GM10266 (cell line): ENCODE results near the gene SMARCA2.

Experiments used
- DNase-seq: peaks from one replicate; pipeline ENCODE4 v3.0.0; 2012; ENCODE audit errors: extremely low spot score
- TF ChIP-seq, protein P1 (sequence below): IDR thresholded peaks from 2 replicates; pipeline ENCODE4 v1.5.1; 2012; ENCODE audit warnings: mild to moderate bottlenecking, low read depth; ENCODE audit not compliant: control insufficient read depth, insufficient read depth; ENCODE audit errors: missing control alignments

The SMARCA2 gene

DNA sequence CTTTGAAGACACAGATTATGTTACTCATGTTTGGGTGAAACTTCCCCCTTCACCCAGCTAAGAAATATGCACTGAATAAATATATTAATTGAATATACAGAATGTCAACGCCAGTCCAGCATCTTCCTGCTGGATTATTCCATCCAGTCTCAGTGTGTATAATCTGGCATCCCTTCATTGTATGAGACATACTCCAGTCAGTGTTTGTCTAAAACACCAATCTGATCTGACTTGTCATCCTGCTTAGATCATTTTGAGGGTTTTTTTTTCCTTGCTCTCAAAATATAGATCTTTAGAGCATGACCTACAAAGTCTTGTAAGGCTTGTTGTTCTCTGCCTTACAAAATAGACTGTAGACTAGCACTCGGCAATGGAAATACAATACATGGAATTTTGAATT, 195.1 kb downstream of the SMARCA2 start:
- DNase-seq = no peak

DNA sequence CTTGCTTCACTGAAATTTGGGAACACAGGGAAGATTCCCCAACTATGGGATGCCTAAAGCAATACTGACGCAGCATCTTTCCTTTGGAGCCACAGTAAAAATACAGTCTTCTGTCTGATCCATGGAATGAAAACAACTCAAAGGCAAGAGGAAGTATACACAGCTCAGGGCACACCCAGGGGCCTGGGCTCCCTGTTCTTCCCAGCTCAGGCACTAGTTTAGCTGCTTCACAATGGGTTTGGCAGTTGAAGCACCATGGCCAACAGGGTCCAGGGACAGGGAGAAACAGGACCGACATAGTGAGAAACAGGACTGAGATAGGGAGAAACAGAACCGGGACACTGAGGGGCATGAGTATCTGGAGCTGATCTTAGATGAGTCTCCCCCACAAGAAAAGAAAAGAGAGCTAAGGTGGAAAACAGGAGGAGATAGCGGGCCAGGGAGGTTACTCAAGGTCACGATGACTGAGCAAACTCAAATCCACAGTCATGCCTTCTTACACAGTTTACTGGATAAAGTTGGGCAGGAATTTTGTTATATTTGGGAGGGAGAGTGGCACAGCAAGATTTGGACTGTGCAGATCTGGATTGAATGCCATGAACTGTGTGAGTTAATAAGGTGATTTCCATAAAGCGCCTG, 198.8 kb downstream of the SMARCA2 start:
- no peak for DNase-seq
- TF ChIP-seq, protein P1, sequence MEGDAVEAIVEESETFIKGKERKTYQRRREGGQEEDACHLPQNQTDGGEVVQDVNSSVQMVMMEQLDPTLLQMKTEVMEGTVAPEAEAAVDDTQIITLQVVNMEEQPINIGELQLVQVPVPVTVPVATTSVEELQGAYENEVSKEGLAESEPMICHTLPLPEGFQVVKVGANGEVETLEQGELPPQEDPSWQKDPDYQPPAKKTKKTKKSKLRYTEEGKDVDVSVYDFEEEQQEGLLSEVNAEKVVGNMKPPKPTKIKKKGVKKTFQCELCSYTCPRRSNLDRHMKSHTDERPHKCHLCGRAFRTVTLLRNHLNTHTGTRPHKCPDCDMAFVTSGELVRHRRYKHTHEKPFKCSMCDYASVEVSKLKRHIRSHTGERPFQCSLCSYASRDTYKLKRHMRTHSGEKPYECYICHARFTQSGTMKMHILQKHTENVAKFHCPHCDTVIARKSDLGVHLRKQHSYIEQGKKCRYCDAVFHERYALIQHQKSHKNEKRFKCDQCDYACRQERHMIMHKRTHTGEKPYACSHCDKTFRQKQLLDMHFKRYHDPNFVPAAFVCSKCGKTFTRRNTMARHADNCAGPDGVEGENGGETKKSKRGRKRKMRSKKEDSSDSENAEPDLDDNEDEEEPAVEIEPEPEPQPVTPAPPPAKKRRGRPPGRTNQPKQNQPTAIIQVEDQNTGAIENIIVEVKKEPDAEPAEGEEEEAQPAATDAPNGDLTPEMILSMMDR = no peak

More for the DNA sequence above, 195.1 kb downstream of the SMARCA2 start:
- TF ChIP-seq, protein P1 = no peak

DNA sequence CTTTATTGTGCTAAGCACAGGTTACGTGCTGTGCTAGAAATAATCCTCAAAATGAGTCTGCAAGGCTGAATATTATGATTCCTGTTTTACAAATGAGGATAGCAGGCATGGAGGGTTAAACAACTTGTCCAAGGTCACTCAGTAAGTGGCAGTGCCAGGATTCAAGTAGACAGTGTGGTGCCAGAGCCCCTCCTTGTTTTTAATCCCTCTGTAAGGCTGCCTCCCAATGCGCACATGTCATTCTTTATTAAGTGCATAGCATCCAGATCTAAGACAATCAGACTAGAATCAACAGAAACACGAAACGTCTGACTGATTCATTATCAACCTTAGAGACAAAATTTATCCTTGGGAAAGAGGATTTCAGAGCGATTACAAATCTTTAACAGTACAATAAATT, 199.6 kb downstream of the SMARCA2 start:
- TF ChIP-seq, protein P1 = no peak
- no peak for DNase-seq

DNA sequence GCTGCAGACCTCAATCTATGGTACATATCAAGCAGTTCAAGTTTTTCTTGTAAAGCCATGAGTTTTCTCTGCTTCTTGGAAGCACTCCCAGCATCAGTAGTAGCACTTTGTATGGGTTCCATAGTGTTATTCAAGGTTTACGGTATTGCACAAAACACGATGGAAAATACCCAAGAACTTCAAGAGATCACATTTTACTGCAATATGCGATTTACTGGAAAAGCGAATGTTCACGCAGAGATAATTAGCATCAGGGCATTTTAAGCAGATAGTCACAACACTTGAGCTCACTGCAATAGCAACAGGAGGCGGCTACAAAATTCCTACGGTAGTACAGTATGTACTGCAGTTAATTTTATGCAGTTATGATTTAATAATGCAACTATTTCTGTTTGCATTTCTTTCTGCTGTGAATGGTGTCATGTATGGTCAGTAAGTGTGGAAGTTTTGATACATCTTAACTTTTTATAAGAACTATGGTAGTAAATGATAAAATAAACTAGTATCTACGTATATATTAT, 200.8 kb downstream of the SMARCA2 start:
- DNase-seq = no peak
- TF ChIP-seq, protein P1 = no peak

DNA sequence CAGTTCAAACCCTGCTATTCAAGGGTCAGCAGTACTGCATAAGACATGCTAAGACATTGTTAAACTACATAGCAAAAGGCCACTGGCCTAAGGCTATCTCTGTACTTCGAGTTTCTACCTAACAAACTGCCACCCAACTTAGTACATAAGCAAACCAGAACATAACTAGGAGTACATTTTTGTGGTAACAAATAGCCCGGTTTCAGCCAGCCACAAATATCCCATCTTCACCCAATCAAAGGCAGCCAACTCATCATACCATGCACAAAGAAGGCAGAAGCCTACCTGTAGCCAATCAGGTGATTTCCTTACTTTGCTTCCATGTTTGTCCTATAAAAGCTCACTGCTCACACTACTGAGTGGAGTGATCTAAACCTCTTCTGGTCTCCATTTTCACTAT, 201.4 kb downstream of the SMARCA2 start:
- TF ChIP-seq, protein P1 = no peak
- DNase-seq = no peak

DNA sequence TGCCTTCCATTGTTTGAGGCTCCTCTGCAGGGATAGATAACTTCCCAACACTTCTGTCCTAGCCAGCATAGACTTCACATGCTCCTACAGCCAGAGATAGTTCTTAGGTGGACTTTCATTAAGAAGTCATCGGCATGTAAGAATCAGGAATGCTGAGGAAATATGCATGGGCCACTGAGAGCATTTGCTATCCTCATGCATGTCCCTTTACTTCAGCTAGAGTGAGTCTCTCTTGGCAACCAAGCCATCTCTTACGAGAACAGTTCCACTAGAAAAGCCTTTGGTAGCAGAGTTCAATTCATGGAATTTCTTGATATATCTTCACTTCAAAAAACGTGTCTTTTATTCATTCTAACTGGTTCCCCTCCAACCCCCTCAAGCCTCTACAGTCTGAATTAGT, 202.4 kb downstream of the SMARCA2 start:
- TF ChIP-seq, protein P1 = no peak

DNA sequence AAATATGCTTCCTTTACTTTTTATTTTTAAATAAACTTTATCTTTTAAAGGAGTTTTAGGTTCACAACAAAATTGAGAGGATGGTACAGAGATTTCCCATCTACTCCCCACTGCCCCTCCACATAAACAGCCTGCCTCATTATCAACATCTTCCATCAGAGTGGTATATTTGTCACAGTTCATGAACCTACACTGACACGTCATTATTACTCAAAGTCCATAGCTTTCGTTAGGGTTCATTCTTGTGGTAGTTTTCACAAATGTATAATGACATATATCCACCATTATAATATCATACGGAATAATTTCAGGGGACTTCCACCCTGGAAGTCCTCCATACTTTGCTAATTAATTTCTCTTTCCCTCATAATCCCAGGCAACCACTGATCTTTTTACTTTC, 204.9 kb downstream of the SMARCA2 start:
- DNase-seq = no peak
- TF ChIP-seq, protein P1 = no peak

More for the DNA sequence above, 202.4 kb downstream of the SMARCA2 start:
- DNase-seq = no peak
